SK-N-SH treated with all-trans-retinoic acid at 6 μM for 48 hours (cell line): ENCODE data around the gene KDM4B.

Experiments
- ARNTL ChIP-seq: fragments of 450-650 bp; formaldehyde crosslinking; IDR thresholded peaks from 2 replicates; pipeline ENCODE4 v1.5.0; 2020; ENCODE audit warnings: low read depth, mild to moderate bottlenecking, moderate library complexity, borderline replicate concordance
- BACH2 ChIP-seq: fragments of 250-450 bp; sonication (Bioruptor Pico); IDR thresholded peaks from 2 replicates; pipeline ENCODE4 v1.9.0; 2021; ENCODE audit warnings: mild to moderate bottlenecking, borderline replicate concordance
- ESRRG ChIP-seq: fragments of 250-450 bp; sonication (Bioruptor Pico); IDR thresholded peaks from 2 replicates; pipeline ENCODE4 v1.6.1; 2021; ENCODE audit warnings: mild to moderate bottlenecking
- GLIS3 ChIP-seq: fragments of 250-450 bp; sonication (Bioruptor Pico); IDR thresholded peaks from 2 replicates; pipeline ENCODE4 v1.5.0; 2020; ENCODE audit warnings: mild to moderate bottlenecking, moderate library complexity
- OSR1 ChIP-seq: fragments of 250-450 bp; sonication (Bioruptor Pico); IDR thresholded peaks from 2 replicates; pipeline ENCODE4 v1.8.0; 2022; ENCODE audit warnings: moderate library complexity, mild to moderate bottlenecking, inconsistent platforms
- RARB ChIP-seq: fragments of 250-450 bp; sonication (Bioruptor Pico); IDR thresholded peaks from 2 replicates; pipeline ENCODE4 v1.8.0; 2021; ENCODE audit warnings: mild to moderate bottlenecking, moderate library complexity
- ZFP3 ChIP-seq: fragments of 250-450 bp; sonication (Bioruptor Pico); IDR thresholded peaks from 2 replicates; pipeline ENCODE4 v1.5.0; 2020; ENCODE audit warnings: mild to moderate bottlenecking, moderate library complexity
- ZNF70 ChIP-seq: fragments of 450-650 bp; formaldehyde crosslinking; IDR thresholded peaks from 2 replicates; pipeline ENCODE4 v1.5.0; 2020; ENCODE audit warnings: mild to moderate bottlenecking, moderate library complexity
- ZNF8 ChIP-seq: fragments of 450-650 bp; formaldehyde crosslinking; IDR thresholded peaks from 2 replicates; pipeline ENCODE4 v1.5.0; 2020; ENCODE audit warnings: mild to moderate bottlenecking, moderate library complexity
- TF ChIP-seq, protein P1 (sequence below): fragments of 250-450 bp; sonication (Bioruptor Pico); IDR thresholded peaks from 2 replicates; pipeline ENCODE4 v1.8.0; 2021; ENCODE audit warnings: low read depth, mild to moderate bottlenecking, moderate library complexity, borderline replicate concordance
- TF ChIP-seq, protein P2 (sequence below): fragments of 250-450 bp; sonication (Bioruptor Pico); IDR thresholded peaks from 2 replicates; pipeline ENCODE4 v1.5.0; 2020; ENCODE audit warnings: mild to moderate bottlenecking, moderate library complexity

DNA sequence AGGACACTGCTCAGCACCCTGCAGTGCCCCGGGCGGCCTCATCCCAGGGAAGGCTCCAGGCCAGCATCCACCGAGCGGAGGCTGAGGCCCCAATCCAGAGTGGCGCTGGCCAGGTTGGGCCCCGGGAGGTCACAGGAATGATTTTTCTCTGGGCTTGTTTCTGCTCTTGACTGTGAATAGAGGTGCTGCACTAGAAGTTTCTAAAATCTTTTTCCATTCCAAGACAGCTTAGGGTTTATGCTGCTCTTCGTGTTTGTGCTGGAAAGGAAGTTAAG is 15.1 kb downstream of the KDM4B start:
- TF ChIP-seq ARNTL (no peak), RARB (CRISPR knock-in tag) (no peak), GLIS3 (no peak), OSR1 (CRISPR knock-in tag) (no peak), BACH2 (no peak), ESRRG (CRISPR knock-in tag) (no peak), ZNF70 (CRISPR knock-in tag) (no peak), ZFP3 (CRISPR knock-in tag) (no peak), ZNF8 (CRISPR knock-in tag) (no peak)
- TF ChIP-seq, protein P1, sequence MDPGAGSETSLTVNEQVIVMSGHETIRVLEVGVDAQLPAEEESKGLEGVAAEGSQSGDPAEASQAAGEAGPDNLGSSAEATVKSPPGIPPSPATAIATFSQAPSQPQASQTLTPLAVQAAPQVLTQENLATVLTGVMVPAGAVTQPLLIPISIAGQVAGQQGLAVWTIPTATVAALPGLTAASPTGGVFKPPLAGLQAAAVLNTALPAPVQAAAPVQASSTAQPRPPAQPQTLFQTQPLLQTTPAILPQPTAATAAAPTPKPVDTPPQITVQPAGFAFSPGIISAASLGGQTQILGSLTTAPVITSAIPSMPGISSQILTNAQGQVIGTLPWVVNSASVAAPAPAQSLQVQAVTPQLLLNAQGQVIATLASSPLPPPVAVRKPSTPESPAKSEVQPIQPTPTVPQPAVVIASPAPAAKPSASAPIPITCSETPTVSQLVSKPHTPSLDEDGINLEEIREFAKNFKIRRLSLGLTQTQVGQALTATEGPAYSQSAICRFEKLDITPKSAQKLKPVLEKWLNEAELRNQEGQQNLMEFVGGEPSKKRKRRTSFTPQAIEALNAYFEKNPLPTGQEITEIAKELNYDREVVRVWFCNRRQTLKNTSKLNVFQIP (CRISPR knock-in tag): no peak
- TF ChIP-seq, protein P2, sequence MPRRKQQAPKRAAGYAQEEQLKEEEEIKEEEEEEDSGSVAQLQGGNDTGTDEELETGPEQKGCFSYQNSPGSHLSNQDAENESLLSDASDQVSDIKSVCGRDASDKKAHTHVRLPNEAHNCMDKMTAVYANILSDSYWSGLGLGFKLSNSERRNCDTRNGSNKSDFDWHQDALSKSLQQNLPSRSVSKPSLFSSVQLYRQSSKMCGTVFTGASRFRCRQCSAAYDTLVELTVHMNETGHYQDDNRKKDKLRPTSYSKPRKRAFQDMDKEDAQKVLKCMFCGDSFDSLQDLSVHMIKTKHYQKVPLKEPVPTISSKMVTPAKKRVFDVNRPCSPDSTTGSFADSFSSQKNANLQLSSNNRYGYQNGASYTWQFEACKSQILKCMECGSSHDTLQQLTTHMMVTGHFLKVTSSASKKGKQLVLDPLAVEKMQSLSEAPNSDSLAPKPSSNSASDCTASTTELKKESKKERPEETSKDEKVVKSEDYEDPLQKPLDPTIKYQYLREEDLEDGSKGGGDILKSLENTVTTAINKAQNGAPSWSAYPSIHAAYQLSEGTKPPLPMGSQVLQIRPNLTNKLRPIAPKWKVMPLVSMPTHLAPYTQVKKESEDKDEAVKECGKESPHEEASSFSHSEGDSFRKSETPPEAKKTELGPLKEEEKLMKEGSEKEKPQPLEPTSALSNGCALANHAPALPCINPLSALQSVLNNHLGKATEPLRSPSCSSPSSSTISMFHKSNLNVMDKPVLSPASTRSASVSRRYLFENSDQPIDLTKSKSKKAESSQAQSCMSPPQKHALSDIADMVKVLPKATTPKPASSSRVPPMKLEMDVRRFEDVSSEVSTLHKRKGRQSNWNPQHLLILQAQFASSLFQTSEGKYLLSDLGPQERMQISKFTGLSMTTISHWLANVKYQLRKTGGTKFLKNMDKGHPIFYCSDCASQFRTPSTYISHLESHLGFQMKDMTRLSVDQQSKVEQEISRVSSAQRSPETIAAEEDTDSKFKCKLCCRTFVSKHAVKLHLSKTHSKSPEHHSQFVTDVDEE (CRISPR knock-in tag): no peak
